GM23338 (cell line): ENCODE results near the gene MRPL30. TPM values are rescaled to one million over a fixed set of nuclear protein-coding genes. Genes with fewer than 3 reads are reported as not detected.

Source experiments
- ATAC-seq: fragments of 200-7000 bp; cut with Tn5 transposase; 3 replicates; pipeline ENCODE4 v1.9.1; 2020
- DNase-seq: peaks from one replicate; pipeline ENCODE4 v3.0.0-alpha.2; 2015; ENCODE audit warnings: low spot score
- H2AFZ ChIP-seq: fragments of 200-600 bp; sonication (generic); 2 replicates; pipeline ENCODE4 v1.8.0; 2016; ENCODE audit warnings: antibody characterized with exemption, mild to moderate bottlenecking, moderate library complexity
- H3F3A ChIP-seq: fragments of 200-600 bp; sonication (generic); replicated peaks from 2 replicates; pipeline ENCODE4 v1.8.0; 2017; ENCODE audit warnings: antibody characterized with exemption, mixed run types, low read depth
- H3K27ac ChIP-seq: fragments of 200-600 bp; sonication (generic); 2 replicates; pipeline ENCODE4 v1.6.1; 2016; ENCODE audit warnings: low read depth
- H3K27me3 ChIP-seq: fragments of 200-600 bp; sonication (generic); 2 replicates; pipeline ENCODE4 v1.8.0; 2016; ENCODE audit warnings: mild to moderate bottlenecking, mixed run types, moderate library complexity; ENCODE audit not compliant: insufficient read depth
- H3K36me3 ChIP-seq: fragments of 200-600 bp; sonication (generic); 2 replicates; pipeline ENCODE4 v1.8.0; 2016; ENCODE audit warnings: mild to moderate bottlenecking; ENCODE audit not compliant: insufficient read depth
- H3K4me1 ChIP-seq: fragments of 200-600 bp; sonication (generic); 2 replicates; pipeline ENCODE4 v1.8.0; 2016; ENCODE audit warnings: mild to moderate bottlenecking, moderate library complexity; ENCODE audit not compliant: insufficient read depth
- H3K4me2 ChIP-seq: fragments of 200-600 bp; sonication (generic); 2 replicates; pipeline ENCODE4 v1.7.1; 2017; ENCODE audit warnings: mixed run types
- H3K4me3 ChIP-seq: fragments of 200-600 bp; sonication (generic); 2 replicates; pipeline ENCODE4 v1.6.1; 2016; ENCODE audit warnings: mixed run types
- H3K79me2 ChIP-seq: fragments of 200-600 bp; sonication (generic); replicated peaks from 2 replicates; pipeline ENCODE4 v1.8.0; 2017; ENCODE audit warnings: mild to moderate bottlenecking; ENCODE audit not compliant: insufficient read depth
- H3K9me2 ChIP-seq: fragments of 200-600 bp; sonication (generic); 2 replicates; pipeline ENCODE4 v1.8.0; 2017; ENCODE audit not compliant: insufficient read depth
- H4K20me1 ChIP-seq: fragments of 200-600 bp; sonication (generic); replicated peaks from 2 replicates; pipeline ENCODE4 v1.8.0; 2017; ENCODE audit warnings: mild to moderate bottlenecking; ENCODE audit not compliant: insufficient read depth
- H3K27ac Mint-ChIP-seq: 2 replicates; pipeline ENCODE4 v1.8.0; 2020; ENCODE audit warnings: inconsistent platforms, mild to moderate bottlenecking, moderate library complexity, mixed read lengths
- H3K27me3 Mint-ChIP-seq: 3 replicates; pipeline ENCODE4 v1.8.0; 2022; ENCODE audit warnings: low read depth, mild to moderate bottlenecking, moderate library complexity, mixed read lengths, inconsistent platforms; ENCODE audit not compliant: insufficient read depth, poor library complexity
- H3K36me3 Mint-ChIP-seq: 3 replicates; pipeline ENCODE4 v1.8.0; 2021; ENCODE audit warnings: low read depth, mild to moderate bottlenecking, inconsistent platforms, moderate library complexity, mixed read lengths
- H3K4me1 Mint-ChIP-seq: 3 replicates; pipeline ENCODE4 v1.8.0; 2020; ENCODE audit warnings: mild to moderate bottlenecking, inconsistent platforms, mixed read lengths
- H3K4me3 Mint-ChIP-seq: 3 replicates; pipeline ENCODE4 v1.8.0; 2021; ENCODE audit warnings: moderate library complexity, mild to moderate bottlenecking, inconsistent platforms, mixed read lengths
- H3K9me3 Mint-ChIP-seq: 3 replicates; pipeline ENCODE4 v1.8.0; 2020; ENCODE audit warnings: moderate library complexity, mild to moderate bottlenecking, inconsistent platforms, mixed read lengths
- CTCF ChIP-seq, 2 experiments: fragments of 200-600 bp in 1 of 2; sonication (generic) in 1 of 2; conservative IDR thresholded peaks; 2 replicates each; pipeline versions ENCODE4 v1.5.1 to v1.6.1; 2016 to 2017; ENCODE audit warnings: antibody characterized with exemption in 2 of 2, low read depth in 2 of 2, mild to moderate bottlenecking in 2 of 2, moderate library complexity in 1 of 2
- EZH2phosphoT487 ChIP-seq: fragments of 200-600 bp; sonication (generic); IDR thresholded peaks from one replicate; pipeline ENCODE4 v1.8.1; 2018; ENCODE audit warnings: antibody characterized with exemption; ENCODE audit not compliant: unreplicated experiment
- JUNB ChIP-seq: IDR thresholded peaks from one replicate; pipeline ENCODE4 v1.6.1; 2016; ENCODE audit warnings: antibody characterized with exemption; ENCODE audit not compliant: unreplicated experiment
- NANOG ChIP-seq: IDR thresholded peaks from 2 replicates; pipeline ENCODE4 v1.6.1; 2016; ENCODE audit warnings: antibody characterized with exemption, borderline replicate concordance
- ZNF114 ChIP-seq: fragments of 250-450 bp; sonication (Bioruptor Pico); IDR thresholded peaks from 2 replicates; pipeline ENCODE4 v1.5.0; 2020; ENCODE audit warnings: mild to moderate bottlenecking, moderate library complexity
- ZNF331 ChIP-seq: fragments of 250-450 bp; sonication (Bioruptor Pico); IDR thresholded peaks from 2 replicates; pipeline ENCODE4 v1.5.0; 2020; ENCODE audit warnings: low read depth, mild to moderate bottlenecking, moderate library complexity
- ZNF462 ChIP-seq: fragments of 250-450 bp; sonication (Bioruptor Pico); IDR thresholded peaks from 2 replicates; pipeline ENCODE4 v1.5.0; 2020; ENCODE audit warnings: mild to moderate bottlenecking, moderate library complexity
- polyA plus RNA-seq: library from polyadenylated mRNA; unstranded; fragments of >200 nt; fragmentation: Nextera tagmentation; extraction: Ambion mirVana; gene quantifications from 2 replicates; pipeline ENCODE4 v1.2.1, GENCODE V29; 2016
- total RNA-seq: library from RNA; depleted of rRNA; stranded (reverse); fragments of >200 nt; shearing (Covaris generic); gene quantifications from 2 replicates; pipeline ENCODE4 v1.2.3, GENCODE V29; 2014
- TF ChIP-seq, protein P1 (sequence below): IDR thresholded peaks from one replicate; pipeline ENCODE4 v1.6.1; 2018; ENCODE audit warnings: antibody characterized with exemption; ENCODE audit not compliant: unreplicated experiment

Gene MRPL30
- total and polyA plus RNA-seq, 2 experiments from 2014 or later: 51.4 to 53.7 TPM

- no peak for TF ChIP-seq ZNF114 (CRISPR knock-in tag)
- TF ChIP-seq ZNF462: no peak
- no peak for TF ChIP-seq JUNB
- peak; percentile 42 to 51 for TF ChIP-seq CTCF (conservative IDR thresholded peaks at IDR 0.05; ENCODE audit: low read depth in 2 of 2)
- Histone ChIP-seq H3K4me2 (no peak overlapping the region), H4K20me1 (0 out of 2 replicates have a peak, but pooled peaks cover 4% of the 10 kb centered on the region), H3K4me1 (peaks cover 14% of the 10 kb centered on the region), H3F3A (no peaks in the 10 kb centered on the region), H3K36me3 (peaks cover 8% of the 10 kb centered on the region), H3K4me3 (no peak overlapping the region), H3K9me2 (no peaks in the 10 kb centered on the region), H3K27me3 (no peaks in the 10 kb centered on the region), H3K79me2 (peaks cover 16% of the 10 kb centered on the region), H3K27ac (no peak overlapping the region), H2AFZ (no peak overlapping the region)
- no peaks in the 10 kb centered on the region for H3K9me3 Mint-ChIP-seq
- ATAC-seq (no peak), DNase-seq (peak; percentile 56)
- peaks cover 16% of the 10 kb centered on the region for H3K4me1 Mint-ChIP-seq
- H3K27ac Mint-ChIP-seq: no peak overlapping the region
- H3K36me3 Mint-ChIP-seq: peaks cover 18% of the 10 kb centered on the region
- H3K27me3 Mint-ChIP-seq: peaks cover 4% of the 10 kb centered on the region
- H3K4me3 Mint-ChIP-seq: no peak overlapping the region
Observed at GRCh38 chr2:99158599-99158998, 22.4 kb upstream of the MRPL30 start.

- Mint-ChIP-seq H3K4me3 (no peak overlapping the region; the same call in 2 of the 3 replicates), H3K27ac (no peak overlapping the region), H3K36me3 (peaks cover 18% of the 10 kb centered on the region), H3K27me3 (peaks cover under 1% of the 10 kb centered on the region), H3K9me3 (no peaks in the 10 kb centered on the region), H3K4me1 (peaks cover 9% of the 10 kb centered on the region)
- Histone ChIP-seq H3K79me2 (peaks cover 16% of the 10 kb centered on the region), H3K4me2 (no peak overlapping the region), H4K20me1 (0 out of 2 replicates have a peak, but pooled peaks cover 4% of the 10 kb centered on the region), H3K9me2 (no peaks in the 10 kb centered on the region), H2AFZ (no peak overlapping the region), H3K36me3 (peaks cover 8% of the 10 kb centered on the region), H3K27me3 (no peaks in the 10 kb centered on the region), H3K4me3 (no peak overlapping the region), H3K4me1 (peaks cover 11% of the 10 kb centered on the region; the same call in 1 of the 2 replicates), H3F3A (no peaks in the 10 kb centered on the region), H3K27ac (no peak overlapping the region)
- ATAC-seq (no peak), DNase-seq (no peak)
- TF ChIP-seq NANOG (no peak), ZNF331 (no peak), CTCF (conservative IDR thresholded peaks at IDR 0.05; ENCODE audit: low read depth in 2 of 2) (no peak), EZH2phosphoT487 (no peak)
- TF ChIP-seq, protein P1, sequence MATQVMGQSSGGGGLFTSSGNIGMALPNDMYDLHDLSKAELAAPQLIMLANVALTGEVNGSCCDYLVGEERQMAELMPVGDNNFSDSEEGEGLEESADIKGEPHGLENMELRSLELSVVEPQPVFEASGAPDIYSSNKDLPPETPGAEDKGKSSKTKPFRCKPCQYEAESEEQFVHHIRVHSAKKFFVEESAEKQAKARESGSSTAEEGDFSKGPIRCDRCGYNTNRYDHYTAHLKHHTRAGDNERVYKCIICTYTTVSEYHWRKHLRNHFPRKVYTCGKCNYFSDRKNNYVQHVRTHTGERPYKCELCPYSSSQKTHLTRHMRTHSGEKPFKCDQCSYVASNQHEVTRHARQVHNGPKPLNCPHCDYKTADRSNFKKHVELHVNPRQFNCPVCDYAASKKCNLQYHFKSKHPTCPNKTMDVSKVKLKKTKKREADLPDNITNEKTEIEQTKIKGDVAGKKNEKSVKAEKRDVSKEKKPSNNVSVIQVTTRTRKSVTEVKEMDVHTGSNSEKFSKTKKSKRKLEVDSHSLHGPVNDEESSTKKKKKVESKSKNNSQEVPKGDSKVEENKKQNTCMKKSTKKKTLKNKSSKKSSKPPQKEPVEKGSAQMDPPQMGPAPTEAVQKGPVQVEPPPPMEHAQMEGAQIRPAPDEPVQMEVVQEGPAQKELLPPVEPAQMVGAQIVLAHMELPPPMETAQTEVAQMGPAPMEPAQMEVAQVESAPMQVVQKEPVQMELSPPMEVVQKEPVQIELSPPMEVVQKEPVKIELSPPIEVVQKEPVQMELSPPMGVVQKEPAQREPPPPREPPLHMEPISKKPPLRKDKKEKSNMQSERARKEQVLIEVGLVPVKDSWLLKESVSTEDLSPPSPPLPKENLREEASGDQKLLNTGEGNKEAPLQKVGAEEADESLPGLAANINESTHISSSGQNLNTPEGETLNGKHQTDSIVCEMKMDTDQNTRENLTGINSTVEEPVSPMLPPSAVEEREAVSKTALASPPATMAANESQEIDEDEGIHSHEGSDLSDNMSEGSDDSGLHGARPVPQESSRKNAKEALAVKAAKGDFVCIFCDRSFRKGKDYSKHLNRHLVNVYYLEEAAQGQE: no peak
Observed at GRCh38 chr2:99159594-99159993, 21.4 kb upstream of the MRPL30 start.
